WTC11 (cell line): ENCODE data around the gene ADD1. TPM values are rescaled to one million over a fixed set of nuclear protein-coding genes. Genes with fewer than 3 reads are reported as not detected.

Experiments
- ATAC-seq: fragments of 200-7000 bp; cut with Tn5 transposase; 2 replicates; pipeline ENCODE4 v1.10.0; 2021; ENCODE audit warnings: mild to moderate bottlenecking, moderate library complexity
- CTCF ChIA-PET: fragments of 300-600 bp; sonication (Branson Sonifier 250); formaldehyde crosslinking; loops from one replicate; lab custom pipeline; 2021; ENCODE audit warnings: antibody characterized with exemption; lab: Charles Lee
- POLR2A ChIA-PET: fragments of 350-600 bp; sonication (Branson Sonifier 250); formaldehyde crosslinking; loops from one replicate; lab custom pipeline; 2021; ENCODE audit warnings: antibody characterized with exemption; lab: Charles Lee
- DNase-seq: peaks from one replicate; pipeline ENCODE4 v3.0.0; 2021; ENCODE audit warnings: low spot score
- H3K27ac Mint-ChIP-seq: 2 replicates; pipeline ENCODE4 v1.8.0; 2021; ENCODE audit warnings: mixed read lengths
- H3K27me3 Mint-ChIP-seq: 2 replicates; pipeline ENCODE4 v1.8.0; 2021; ENCODE audit warnings: low read depth, mild to moderate bottlenecking, moderate library complexity, mixed read lengths
- H3K36me3 Mint-ChIP-seq: 2 replicates; pipeline ENCODE4 v1.8.0; 2021; ENCODE audit warnings: mixed read lengths
- H3K4me1 Mint-ChIP-seq: 2 replicates; pipeline ENCODE4 v1.8.0; 2022; ENCODE audit warnings: mixed read lengths
- H3K4me3 Mint-ChIP-seq: 2 replicates; pipeline ENCODE4 v1.8.0; 2021; ENCODE audit warnings: mild to moderate bottlenecking, moderate library complexity, mixed read lengths
- H3K9me3 Mint-ChIP-seq: 2 replicates; pipeline ENCODE4 v1.8.0; 2021; ENCODE audit warnings: mixed read lengths
- EMX1 ChIP-seq: fragments of 250-450 bp; sonication (Bioruptor Pico); IDR thresholded peaks from 2 replicates; pipeline ENCODE4 v1.8.0; 2021; ENCODE audit warnings: mild to moderate bottlenecking
- JAZF1 ChIP-seq: fragments of 250-450 bp; sonication (Bioruptor Pico); IDR thresholded peaks from 2 replicates; pipeline ENCODE4 v1.9.0; 2021; ENCODE audit warnings: moderate library complexity, mild to moderate bottlenecking, inconsistent platforms
- MYBL2 ChIP-seq: sonication (generic); formaldehyde crosslinking; IDR thresholded peaks from 2 replicates; pipeline ENCODE4 v1.8.1; 2023; ENCODE audit warnings: mild to moderate bottlenecking, moderate library complexity, missing genetic modification reagents
- NR2C2 ChIP-seq: sonication (generic); formaldehyde crosslinking; IDR thresholded peaks from 2 replicates; pipeline ENCODE4 v1.8.0; 2022; ENCODE audit warnings: mild to moderate bottlenecking, missing genetic modification reagents
- NR3C1 ChIP-seq: sonication (generic); formaldehyde crosslinking; conservative IDR thresholded peaks from 2 replicates; pipeline ENCODE4 v1.8.1; 2023; ENCODE audit warnings: low read depth, mild to moderate bottlenecking, missing genetic modification reagents
- OVOL2 ChIP-seq: fragments of 250-450 bp; sonication (Bioruptor Pico); IDR thresholded peaks from 2 replicates; pipeline ENCODE4 v1.9.0; 2021; ENCODE audit warnings: mild to moderate bottlenecking, borderline replicate concordance
- RELA ChIP-seq: sonication (generic); formaldehyde crosslinking; IDR thresholded peaks from 2 replicates; pipeline ENCODE4 v1.8.1; 2022; ENCODE audit warnings: missing genetic modification reagents, mild to moderate bottlenecking, borderline replicate concordance
- SP1 ChIP-seq: sonication (generic); formaldehyde crosslinking; conservative IDR thresholded peaks from 2 replicates; pipeline ENCODE4 v1.8.1; 2022; ENCODE audit warnings: missing genetic modification reagents
- ZNF317 ChIP-seq: sonication (generic); formaldehyde crosslinking; IDR thresholded peaks from 2 replicates; pipeline ENCODE4 v1.8.1; 2023; ENCODE audit warnings: low read depth, mild to moderate bottlenecking, moderate library complexity, missing genetic modification reagents, borderline replicate concordance
- ZNF396 ChIP-seq: fragments of 250-450 bp; sonication (Bioruptor Pico); IDR thresholded peaks from 2 replicates; pipeline ENCODE4 v1.8.0; 2021; ENCODE audit warnings: mild to moderate bottlenecking, moderate library complexity, borderline replicate concordance
- total RNA-seq: library from RNA; stranded (reverse); gene quantifications from 3 replicates; pipeline ENCODE4 v1.2.3, GENCODE V29; 2021
- TF ChIP-seq, protein P1 (sequence below): fragments of 250-450 bp; sonication (Bioruptor Pico); conservative IDR thresholded peaks from 2 replicates; pipeline ENCODE4 v1.9.0; 2021; ENCODE audit warnings: mild to moderate bottlenecking
- TF ChIP-seq, protein P2 (sequence below): sonication (generic); formaldehyde crosslinking; conservative IDR thresholded peaks from 2 replicates; pipeline ENCODE4 v1.8.1; 2023; ENCODE audit warnings: mild to moderate bottlenecking, low read depth, missing genetic modification reagents, moderate library complexity
- TF ChIP-seq, protein P3 (sequence below): sonication (generic); formaldehyde crosslinking; IDR thresholded peaks from 2 replicates; pipeline ENCODE4 v1.8.0; 2022; ENCODE audit warnings: mild to moderate bottlenecking, missing genetic modification reagents
- TF ChIP-seq, protein P4 (sequence below): fragments of 250-450 bp; sonication (Bioruptor Pico); IDR thresholded peaks from 2 replicates; pipeline ENCODE4 v1.9.0; 2021; ENCODE audit warnings: mild to moderate bottlenecking, borderline replicate concordance
- TF ChIP-seq, protein P5 (sequence below): sonication (generic); formaldehyde crosslinking; IDR thresholded peaks from 2 replicates; pipeline ENCODE4 v1.8.0; 2023; ENCODE audit warnings: missing genetic modification reagents, mild to moderate bottlenecking, borderline replicate concordance
- TF ChIP-seq, protein P6 (sequence below): fragments of 200-600 bp; IDR thresholded peaks from 2 replicates; pipeline ENCODE4 v1.8.0; 2022; ENCODE audit warnings: antibody characterized with exemption

The ADD1 gene
- total RNA-seq, 1 experiment from 2014 or later, result 178 TPM

DNA sequence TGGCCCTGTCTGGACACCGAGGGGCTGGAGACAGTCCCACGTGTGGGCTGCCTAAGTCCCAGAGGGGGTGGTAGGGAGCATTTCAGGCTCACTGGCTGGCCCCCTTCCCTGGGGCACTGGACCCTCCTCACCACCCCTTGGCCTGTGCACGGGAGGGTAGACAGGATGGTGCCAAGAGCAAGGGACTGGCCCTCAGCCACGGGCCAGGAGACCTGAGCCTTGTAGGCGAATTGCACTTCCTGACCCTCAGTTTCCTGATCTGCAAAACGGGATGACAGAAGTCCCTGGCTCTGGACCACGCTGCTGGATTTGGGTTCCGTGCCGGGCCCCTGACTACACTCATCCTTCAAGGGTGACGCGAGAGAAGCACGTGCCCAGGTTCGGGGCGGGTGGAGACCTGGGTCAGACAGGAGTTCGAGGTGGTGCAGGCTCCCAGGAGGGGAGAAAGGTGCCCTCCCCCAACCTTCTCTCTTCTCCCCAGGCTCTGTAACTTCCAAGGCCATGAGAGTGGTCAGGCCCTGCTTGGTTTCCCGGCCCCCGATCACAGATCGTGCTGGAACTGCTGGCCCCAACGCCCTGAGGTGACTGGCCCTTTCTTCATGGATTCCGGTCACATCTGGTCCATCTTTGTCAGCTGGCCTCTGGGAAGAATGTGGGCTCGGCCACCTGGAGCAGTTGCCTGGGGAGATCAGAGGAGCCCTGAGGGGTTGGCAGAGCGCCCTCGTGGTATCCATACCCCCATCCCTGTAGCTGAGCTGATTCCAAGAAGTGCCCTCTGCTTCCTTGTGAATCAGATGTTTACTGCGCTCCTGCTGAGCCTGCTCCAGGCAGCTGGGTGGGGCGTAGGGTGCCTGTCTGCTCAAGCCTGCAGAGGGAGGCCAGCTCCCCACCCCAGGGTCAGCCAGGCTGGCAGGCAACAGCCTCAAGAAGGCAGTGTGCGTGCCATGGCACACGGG lies 47.5 kb upstream of the ADD1 start (continued):
- TF ChIP-seq, protein P1, sequence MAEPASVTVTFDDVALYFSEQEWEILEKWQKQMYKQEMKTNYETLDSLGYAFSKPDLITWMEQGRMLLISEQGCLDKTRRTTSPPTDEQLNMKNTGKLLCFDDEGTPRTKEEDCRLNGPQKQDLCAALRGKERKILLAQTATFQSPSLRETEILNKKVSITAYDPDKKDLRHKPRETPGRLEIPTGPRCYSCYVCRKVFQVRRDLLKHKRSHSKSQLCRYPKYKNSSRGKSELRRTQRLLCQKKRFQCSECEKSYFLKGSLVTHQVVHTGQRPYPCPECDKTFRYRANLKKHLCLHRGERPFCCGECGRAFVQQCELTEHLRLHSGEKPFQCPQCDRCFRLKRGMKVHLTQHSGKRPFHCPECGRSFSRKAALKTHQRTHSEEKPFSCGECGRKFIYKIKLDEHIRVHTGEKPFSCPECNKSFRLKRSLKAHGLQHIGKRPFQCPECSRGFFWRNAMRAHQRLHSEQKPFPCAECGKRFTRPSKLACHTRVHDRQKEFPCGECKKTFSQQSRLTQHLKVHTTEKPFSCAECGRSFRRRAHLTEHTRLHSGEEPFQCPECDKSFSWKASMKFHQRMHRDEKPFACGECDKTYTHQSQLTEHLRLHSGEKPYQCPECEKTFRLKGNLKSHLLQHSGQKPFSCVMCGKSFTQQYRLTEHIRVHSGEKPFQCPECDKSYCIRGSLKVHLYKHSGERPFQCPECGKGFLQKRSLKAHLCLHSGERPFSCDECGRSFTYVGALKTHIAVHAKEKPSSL (CRISPR knock-in tag), result no peak
- TF ChIP-seq, protein P2, sequence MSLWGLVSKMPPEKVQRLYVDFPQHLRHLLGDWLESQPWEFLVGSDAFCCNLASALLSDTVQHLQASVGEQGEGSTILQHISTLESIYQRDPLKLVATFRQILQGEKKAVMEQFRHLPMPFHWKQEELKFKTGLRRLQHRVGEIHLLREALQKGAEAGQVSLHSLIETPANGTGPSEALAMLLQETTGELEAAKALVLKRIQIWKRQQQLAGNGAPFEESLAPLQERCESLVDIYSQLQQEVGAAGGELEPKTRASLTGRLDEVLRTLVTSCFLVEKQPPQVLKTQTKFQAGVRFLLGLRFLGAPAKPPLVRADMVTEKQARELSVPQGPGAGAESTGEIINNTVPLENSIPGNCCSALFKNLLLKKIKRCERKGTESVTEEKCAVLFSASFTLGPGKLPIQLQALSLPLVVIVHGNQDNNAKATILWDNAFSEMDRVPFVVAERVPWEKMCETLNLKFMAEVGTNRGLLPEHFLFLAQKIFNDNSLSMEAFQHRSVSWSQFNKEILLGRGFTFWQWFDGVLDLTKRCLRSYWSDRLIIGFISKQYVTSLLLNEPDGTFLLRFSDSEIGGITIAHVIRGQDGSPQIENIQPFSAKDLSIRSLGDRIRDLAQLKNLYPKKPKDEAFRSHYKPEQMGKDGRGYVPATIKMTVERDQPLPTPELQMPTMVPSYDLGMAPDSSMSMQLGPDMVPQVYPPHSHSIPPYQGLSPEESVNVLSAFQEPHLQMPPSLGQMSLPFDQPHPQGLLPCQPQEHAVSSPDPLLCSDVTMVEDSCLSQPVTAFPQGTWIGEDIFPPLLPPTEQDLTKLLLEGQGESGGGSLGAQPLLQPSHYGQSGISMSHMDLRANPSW (CRISPR knock-in tag), result no peak
- no peak for TF ChIP-seq EMX1
- TF ChIP-seq ZNF396 (CRISPR knock-in tag), result no peak
- no peak for TF ChIP-seq NR2C2 (CRISPR knock-in tag)
- no peak for TF ChIP-seq RELA
- no peak for TF ChIP-seq ZNF317 (CRISPR knock-in tag)

DNA sequence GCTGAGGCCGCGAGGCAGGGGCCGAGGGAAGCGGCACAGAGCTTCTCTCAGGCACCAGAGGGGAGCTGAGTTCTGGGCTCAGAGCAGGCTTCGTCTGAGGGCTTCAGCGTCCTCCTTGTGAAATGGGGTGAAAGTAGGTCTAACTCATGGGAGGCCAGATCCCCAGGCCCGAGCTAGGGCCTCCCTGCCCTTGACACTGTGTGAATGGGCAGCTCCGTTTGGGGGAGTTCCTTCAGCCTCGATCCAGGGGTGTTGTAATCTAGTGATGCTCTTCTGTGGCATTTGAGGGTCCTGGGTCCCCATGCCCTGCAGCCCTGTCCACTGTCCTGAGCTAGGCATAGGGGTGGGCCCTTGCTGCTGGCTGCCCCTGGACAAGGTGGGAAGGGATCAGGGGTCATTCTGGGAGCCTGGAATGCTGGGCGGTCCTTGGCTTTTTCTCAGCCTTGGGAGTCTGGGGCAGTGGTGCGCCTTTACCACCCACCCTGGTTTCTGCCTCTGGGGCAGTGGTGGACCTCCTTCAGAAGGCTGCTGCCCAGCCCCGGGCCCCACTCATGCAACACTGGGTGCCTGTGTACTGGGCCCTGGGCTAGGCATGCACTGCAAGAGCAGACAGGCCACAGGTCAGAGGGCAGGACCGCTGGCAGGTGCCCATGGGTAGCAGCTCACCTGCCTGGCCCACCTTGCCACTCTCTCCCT lies 46.6 kb upstream of the ADD1 start:
- no peak overlapping the region for H3K27ac Mint-ChIP-seq
- no peaks in the 10 kb centered on the region for H3K9me3 Mint-ChIP-seq
- no peak for ATAC-seq
- DNase-seq, result no peak
- ChIA-PET POLR2A (interaction anchor here (0.6 kb wide), 1 partner anchor 13 kb away, joined by 3 read pairs; no protein-coding TSS in a partner anchor), CTCF (no interaction called here)
- no peak overlapping the region for H3K4me3 Mint-ChIP-seq
- H3K36me3 Mint-ChIP-seq, result no peaks in the 10 kb centered on the region
- peaks cover 21% of the 10 kb centered on the region for H3K4me1 Mint-ChIP-seq
- H3K27me3 Mint-ChIP-seq, result peaks cover 14% of the 10 kb centered on the region
- TF ChIP-seq, protein P3, sequence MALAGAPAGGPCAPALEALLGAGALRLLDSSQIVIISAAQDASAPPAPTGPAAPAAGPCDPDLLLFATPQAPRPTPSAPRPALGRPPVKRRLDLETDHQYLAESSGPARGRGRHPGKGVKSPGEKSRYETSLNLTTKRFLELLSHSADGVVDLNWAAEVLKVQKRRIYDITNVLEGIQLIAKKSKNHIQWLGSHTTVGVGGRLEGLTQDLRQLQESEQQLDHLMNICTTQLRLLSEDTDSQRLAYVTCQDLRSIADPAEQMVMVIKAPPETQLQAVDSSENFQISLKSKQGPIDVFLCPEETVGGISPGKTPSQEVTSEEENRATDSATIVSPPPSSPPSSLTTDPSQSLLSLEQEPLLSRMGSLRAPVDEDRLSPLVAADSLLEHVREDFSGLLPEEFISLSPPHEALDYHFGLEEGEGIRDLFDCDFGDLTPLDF, result no peak
- no peak for TF ChIP-seq RELA
- no peak for TF ChIP-seq EMX1
- TF ChIP-seq, protein P4, sequence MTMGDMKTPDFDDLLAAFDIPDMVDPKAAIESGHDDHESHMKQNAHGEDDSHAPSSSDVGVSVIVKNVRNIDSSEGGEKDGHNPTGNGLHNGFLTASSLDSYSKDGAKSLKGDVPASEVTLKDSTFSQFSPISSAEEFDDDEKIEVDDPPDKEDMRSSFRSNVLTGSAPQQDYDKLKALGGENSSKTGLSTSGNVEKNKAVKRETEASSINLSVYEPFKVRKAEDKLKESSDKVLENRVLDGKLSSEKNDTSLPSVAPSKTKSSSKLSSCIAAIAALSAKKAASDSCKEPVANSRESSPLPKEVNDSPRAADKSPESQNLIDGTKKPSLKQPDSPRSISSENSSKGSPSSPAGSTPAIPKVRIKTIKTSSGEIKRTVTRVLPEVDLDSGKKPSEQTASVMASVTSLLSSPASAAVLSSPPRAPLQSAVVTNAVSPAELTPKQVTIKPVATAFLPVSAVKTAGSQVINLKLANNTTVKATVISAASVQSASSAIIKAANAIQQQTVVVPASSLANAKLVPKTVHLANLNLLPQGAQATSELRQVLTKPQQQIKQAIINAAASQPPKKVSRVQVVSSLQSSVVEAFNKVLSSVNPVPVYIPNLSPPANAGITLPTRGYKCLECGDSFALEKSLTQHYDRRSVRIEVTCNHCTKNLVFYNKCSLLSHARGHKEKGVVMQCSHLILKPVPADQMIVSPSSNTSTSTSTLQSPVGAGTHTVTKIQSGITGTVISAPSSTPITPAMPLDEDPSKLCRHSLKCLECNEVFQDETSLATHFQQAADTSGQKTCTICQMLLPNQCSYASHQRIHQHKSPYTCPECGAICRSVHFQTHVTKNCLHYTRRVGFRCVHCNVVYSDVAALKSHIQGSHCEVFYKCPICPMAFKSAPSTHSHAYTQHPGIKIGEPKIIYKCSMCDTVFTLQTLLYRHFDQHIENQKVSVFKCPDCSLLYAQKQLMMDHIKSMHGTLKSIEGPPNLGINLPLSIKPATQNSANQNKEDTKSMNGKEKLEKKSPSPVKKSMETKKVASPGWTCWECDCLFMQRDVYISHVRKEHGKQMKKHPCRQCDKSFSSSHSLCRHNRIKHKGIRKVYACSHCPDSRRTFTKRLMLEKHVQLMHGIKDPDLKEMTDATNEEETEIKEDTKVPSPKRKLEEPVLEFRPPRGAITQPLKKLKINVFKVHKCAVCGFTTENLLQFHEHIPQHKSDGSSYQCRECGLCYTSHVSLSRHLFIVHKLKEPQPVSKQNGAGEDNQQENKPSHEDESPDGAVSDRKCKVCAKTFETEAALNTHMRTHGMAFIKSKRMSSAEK (CRISPR knock-in tag), result no peak
- no peak for TF ChIP-seq MYBL2 (CRISPR knock-in tag)
- TF ChIP-seq, protein P5, sequence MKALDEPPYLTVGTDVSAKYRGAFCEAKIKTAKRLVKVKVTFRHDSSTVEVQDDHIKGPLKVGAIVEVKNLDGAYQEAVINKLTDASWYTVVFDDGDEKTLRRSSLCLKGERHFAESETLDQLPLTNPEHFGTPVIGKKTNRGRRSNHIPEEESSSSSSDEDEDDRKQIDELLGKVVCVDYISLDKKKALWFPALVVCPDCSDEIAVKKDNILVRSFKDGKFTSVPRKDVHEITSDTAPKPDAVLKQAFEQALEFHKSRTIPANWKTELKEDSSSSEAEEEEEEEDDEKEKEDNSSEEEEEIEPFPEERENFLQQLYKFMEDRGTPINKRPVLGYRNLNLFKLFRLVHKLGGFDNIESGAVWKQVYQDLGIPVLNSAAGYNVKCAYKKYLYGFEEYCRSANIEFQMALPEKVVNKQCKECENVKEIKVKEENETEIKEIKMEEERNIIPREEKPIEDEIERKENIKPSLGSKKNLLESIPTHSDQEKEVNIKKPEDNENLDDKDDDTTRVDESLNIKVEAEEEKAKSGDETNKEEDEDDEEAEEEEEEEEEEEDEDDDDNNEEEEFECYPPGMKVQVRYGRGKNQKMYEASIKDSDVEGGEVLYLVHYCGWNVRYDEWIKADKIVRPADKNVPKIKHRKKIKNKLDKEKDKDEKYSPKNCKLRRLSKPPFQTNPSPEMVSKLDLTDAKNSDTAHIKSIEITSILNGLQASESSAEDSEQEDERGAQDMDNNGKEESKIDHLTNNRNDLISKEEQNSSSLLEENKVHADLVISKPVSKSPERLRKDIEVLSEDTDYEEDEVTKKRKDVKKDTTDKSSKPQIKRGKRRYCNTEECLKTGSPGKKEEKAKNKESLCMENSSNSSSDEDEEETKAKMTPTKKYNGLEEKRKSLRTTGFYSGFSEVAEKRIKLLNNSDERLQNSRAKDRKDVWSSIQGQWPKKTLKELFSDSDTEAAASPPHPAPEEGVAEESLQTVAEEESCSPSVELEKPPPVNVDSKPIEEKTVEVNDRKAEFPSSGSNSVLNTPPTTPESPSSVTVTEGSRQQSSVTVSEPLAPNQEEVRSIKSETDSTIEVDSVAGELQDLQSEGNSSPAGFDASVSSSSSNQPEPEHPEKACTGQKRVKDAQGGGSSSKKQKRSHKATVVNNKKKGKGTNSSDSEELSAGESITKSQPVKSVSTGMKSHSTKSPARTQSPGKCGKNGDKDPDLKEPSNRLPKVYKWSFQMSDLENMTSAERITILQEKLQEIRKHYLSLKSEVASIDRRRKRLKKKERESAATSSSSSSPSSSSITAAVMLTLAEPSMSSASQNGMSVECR (CRISPR knock-in tag), result no peak
- TF ChIP-seq, protein P6, sequence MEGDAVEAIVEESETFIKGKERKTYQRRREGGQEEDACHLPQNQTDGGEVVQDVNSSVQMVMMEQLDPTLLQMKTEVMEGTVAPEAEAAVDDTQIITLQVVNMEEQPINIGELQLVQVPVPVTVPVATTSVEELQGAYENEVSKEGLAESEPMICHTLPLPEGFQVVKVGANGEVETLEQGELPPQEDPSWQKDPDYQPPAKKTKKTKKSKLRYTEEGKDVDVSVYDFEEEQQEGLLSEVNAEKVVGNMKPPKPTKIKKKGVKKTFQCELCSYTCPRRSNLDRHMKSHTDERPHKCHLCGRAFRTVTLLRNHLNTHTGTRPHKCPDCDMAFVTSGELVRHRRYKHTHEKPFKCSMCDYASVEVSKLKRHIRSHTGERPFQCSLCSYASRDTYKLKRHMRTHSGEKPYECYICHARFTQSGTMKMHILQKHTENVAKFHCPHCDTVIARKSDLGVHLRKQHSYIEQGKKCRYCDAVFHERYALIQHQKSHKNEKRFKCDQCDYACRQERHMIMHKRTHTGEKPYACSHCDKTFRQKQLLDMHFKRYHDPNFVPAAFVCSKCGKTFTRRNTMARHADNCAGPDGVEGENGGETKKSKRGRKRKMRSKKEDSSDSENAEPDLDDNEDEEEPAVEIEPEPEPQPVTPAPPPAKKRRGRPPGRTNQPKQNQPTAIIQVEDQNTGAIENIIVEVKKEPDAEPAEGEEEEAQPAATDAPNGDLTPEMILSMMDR, result no peak
- TF ChIP-seq SP1, result no peak
- no peak for TF ChIP-seq OVOL2
- no peak for TF ChIP-seq NR3C1 (CRISPR knock-in tag)
- TF ChIP-seq JAZF1, result no peak
